H9 (cell line): ENCODE measurements around the gene LRRC74B. TPM values are rescaled to one million over a fixed set of nuclear protein-coding genes. Genes with fewer than 3 reads are reported as not detected.

Source experiments
- DNase-seq: peaks from one replicate; pipeline ENCODE4 v3.0.0-alpha.2; 2017
- H2AFZ ChIP-seq: one replicate; pipeline ENCODE4 v1.6.1; 2013; ENCODE audit warnings: mild to moderate bottlenecking, low read length, control low read depth, moderate library complexity
- H2AK5ac ChIP-seq: 2 replicates; pipeline ENCODE4 v1.6.1; 2013; ENCODE audit warnings: low read length, control low read depth, mixed read lengths; ENCODE audit not compliant: insufficient read length
- H2BK120ac ChIP-seq: one replicate; pipeline ENCODE4 v1.6.1; 2013; ENCODE audit warnings: low read depth, mild to moderate bottlenecking, low read length, control low read depth, inconsistent platforms; ENCODE audit not compliant: poor library complexity, severe bottlenecking
- H2BK12ac ChIP-seq: 2 replicates; pipeline ENCODE4 v1.6.1; 2013; ENCODE audit warnings: low read length, control low read depth, mixed read lengths, low read depth; ENCODE audit not compliant: insufficient read length
- H2BK15ac ChIP-seq: 2 replicates; pipeline ENCODE4 v1.6.1; 2013; ENCODE audit warnings: low read depth, low read length, control low read depth
- H2BK20ac ChIP-seq: one replicate; pipeline ENCODE4 v1.6.1; 2013; ENCODE audit warnings: low read depth, mild to moderate bottlenecking, low read length, control low read depth, inconsistent platforms; ENCODE audit not compliant: poor library complexity, severe bottlenecking
- H2BK5ac ChIP-seq: 2 replicates; pipeline ENCODE4 v1.6.1; 2013; ENCODE audit warnings: low read length, control low read depth, mixed read lengths; ENCODE audit not compliant: insufficient read length
- H3K14ac ChIP-seq: 2 replicates; pipeline ENCODE4 v1.6.1; 2013; ENCODE audit warnings: low read length, control low read depth; ENCODE audit not compliant: insufficient read depth
- H3K18ac ChIP-seq: 2 replicates; pipeline ENCODE4 v1.6.1; 2013; ENCODE audit warnings: low read depth, mild to moderate bottlenecking, mixed read lengths, low read length, control low read depth; ENCODE audit not compliant: insufficient read length
- H3K23ac ChIP-seq: 2 replicates; pipeline ENCODE4 v1.6.1; 2013; ENCODE audit warnings: low read length, control low read depth, mixed read lengths, low read depth; ENCODE audit not compliant: insufficient read length
- H3K23me2 ChIP-seq: 2 replicates; pipeline ENCODE4 v1.6.1; 2013; ENCODE audit warnings: low read depth, mild to moderate bottlenecking, mixed read lengths, low read length, control low read depth; ENCODE audit not compliant: insufficient read length, poor library complexity, severe bottlenecking
- H3K27ac ChIP-seq: 2 replicates; pipeline ENCODE4 v1.5.1; 2013; ENCODE audit warnings: low read length, control low read depth, mixed read lengths, low read depth; ENCODE audit not compliant: insufficient read length
- H3K27me3 ChIP-seq: 2 replicates; pipeline ENCODE4 v1.6.1; 2013; ENCODE audit warnings: low read length, control low read depth, inconsistent platforms; ENCODE audit not compliant: insufficient read depth
- H3K4ac ChIP-seq: 2 replicates; pipeline ENCODE4 v1.6.1; 2013; ENCODE audit warnings: low read depth, mild to moderate bottlenecking, control low read depth, inconsistent platforms, low read length, moderate library complexity
- H3K4me1 ChIP-seq: 2 replicates; pipeline ENCODE4 v1.6.1; 2013; ENCODE audit warnings: low read length, control low read depth, inconsistent platforms; ENCODE audit not compliant: insufficient read depth
- H3K4me2 ChIP-seq: 2 replicates; pipeline ENCODE4 v1.6.1; 2013; ENCODE audit warnings: low read length, control low read depth, mixed read lengths; ENCODE audit not compliant: insufficient read length, insufficient read depth
- H3K56ac ChIP-seq: 2 replicates; pipeline ENCODE4 v1.6.1; 2013; ENCODE audit warnings: low read depth, mild to moderate bottlenecking, mixed read lengths, low read length, control low read depth; ENCODE audit not compliant: insufficient read length
- H3K79me1 ChIP-seq: 2 replicates; pipeline ENCODE4 v1.6.1; 2013; ENCODE audit warnings: low read depth, mild to moderate bottlenecking, moderate library complexity, low read length, control low read depth, inconsistent platforms; ENCODE audit not compliant: insufficient read depth, poor library complexity, severe bottlenecking
- H3K79me2 ChIP-seq: 2 replicates; pipeline ENCODE4 v1.6.1; 2013; ENCODE audit warnings: low read length, control low read depth, inconsistent platforms; ENCODE audit not compliant: insufficient read depth
- H3K9ac ChIP-seq: 2 replicates; pipeline ENCODE4 v1.6.1; 2013; ENCODE audit warnings: low read length, control low read depth, mixed read lengths; ENCODE audit not compliant: insufficient read length; ENCODE audit errors: extremely low read depth
- H3K9me3 ChIP-seq: one replicate; pipeline ENCODE4 v1.6.1; 2013; ENCODE audit warnings: low read depth, low read length, inconsistent platforms; ENCODE audit not compliant: control insufficient read depth
- H3T11ph ChIP-seq: one replicate; pipeline ENCODE4 v1.6.1; 2013; ENCODE audit warnings: mild to moderate bottlenecking, low read length, control low read depth, inconsistent platforms
- H4K20me1 ChIP-seq: one replicate; pipeline ENCODE4 v1.6.1; 2013; ENCODE audit not compliant: control insufficient read depth, insufficient read length, insufficient read depth
- H4K5ac ChIP-seq: 2 replicates; pipeline ENCODE4 v1.6.1; 2013; ENCODE audit warnings: low read depth, mild to moderate bottlenecking, mixed read lengths, low read length, control low read depth; ENCODE audit not compliant: insufficient read length
- H4K8ac ChIP-seq: replicated peaks from 2 replicates; pipeline ENCODE4 v1.6.1; 2013; ENCODE audit warnings: low read length, control low read depth, mixed read lengths, low read depth; ENCODE audit not compliant: insufficient read length
- H4K91ac ChIP-seq: 2 replicates; pipeline ENCODE4 v1.6.1; 2013; ENCODE audit warnings: low read depth, mild to moderate bottlenecking, moderate library complexity, mixed read lengths, low read length, control low read depth; ENCODE audit not compliant: insufficient read length
- H3K27ac Mint-ChIP-seq, 3 experiments: 2 replicates in 2 of 3; 3 replicates in 1 of 3; pipeline ENCODE4 v1.8.0; 2020 to 2021; ENCODE audit warnings: mixed read lengths in 3 of 3, mild to moderate bottlenecking in 1 of 3, moderate library complexity in 1 of 3
- H3K27me3 Mint-ChIP-seq: 2 replicates; pipeline ENCODE4 v1.8.0; 2021; ENCODE audit warnings: low read depth, mild to moderate bottlenecking, moderate library complexity, mixed read lengths
- H3K36me3 Mint-ChIP-seq, 3 experiments: 2 replicates in 2 of 3; 3 replicates in 1 of 3; pipeline ENCODE4 v1.8.0; 2020 to 2021; ENCODE audit warnings: low read depth in 3 of 3, mixed read lengths in 3 of 3; ENCODE audit not compliant: insufficient read depth in 1 of 3
- H3K4me1 Mint-ChIP-seq, 2 experiments: 2 replicates each; pipeline ENCODE4 v1.8.0; 2020; ENCODE audit warnings: mixed read lengths in 2 of 2
- H3K4me3 Mint-ChIP-seq, 2 experiments: 2 replicates in 1 of 2; 3 replicates in 1 of 2; pipeline ENCODE4 v1.8.0; 2020 to 2021; ENCODE audit warnings: mild to moderate bottlenecking in 2 of 2, mixed read lengths in 2 of 2, moderate library complexity in 1 of 2
- H3K9me3 Mint-ChIP-seq, 2 experiments: 2 replicates in 1 of 2; 3 replicates in 1 of 2; pipeline ENCODE4 v1.8.0; 2020; ENCODE audit warnings: mild to moderate bottlenecking in 2 of 2, mixed read lengths in 2 of 2, moderate library complexity in 1 of 2
- whole genome bisulfite sequencing: extraction: QIAGEN DNeasy Blood & Tissue Kit; methylation state at CpG from one replicate; pipeline ENCODE4 v1.1.7; 2013; ENCODE audit warnings: missing lambda C conversion rate, low lambda C conversion rate, mixed read lengths; ENCODE audit not compliant: insufficient read length; ENCODE audit errors: extremely low coverage; 5-methylcytosine and 5-hydroxymethylcytosine counted together
- total RNA-seq: library from RNA; stranded (reverse); gene quantifications from 2 replicates; pipeline ENCODE4 v1.2.1, GENCODE V29; 2021
- TF ChIP-seq, protein P1 (sequence below): fragments of 200-600 bp; sonication (generic); conservative IDR thresholded peaks from 3 replicates; pipeline ENCODE4 v1.8.0; 2021; ENCODE audit warnings: antibody characterized with exemption, mild to moderate bottlenecking

LRRC74B gene
- total RNA-seq, 1 experiment from 2014 or later, result not detected

DNA sequence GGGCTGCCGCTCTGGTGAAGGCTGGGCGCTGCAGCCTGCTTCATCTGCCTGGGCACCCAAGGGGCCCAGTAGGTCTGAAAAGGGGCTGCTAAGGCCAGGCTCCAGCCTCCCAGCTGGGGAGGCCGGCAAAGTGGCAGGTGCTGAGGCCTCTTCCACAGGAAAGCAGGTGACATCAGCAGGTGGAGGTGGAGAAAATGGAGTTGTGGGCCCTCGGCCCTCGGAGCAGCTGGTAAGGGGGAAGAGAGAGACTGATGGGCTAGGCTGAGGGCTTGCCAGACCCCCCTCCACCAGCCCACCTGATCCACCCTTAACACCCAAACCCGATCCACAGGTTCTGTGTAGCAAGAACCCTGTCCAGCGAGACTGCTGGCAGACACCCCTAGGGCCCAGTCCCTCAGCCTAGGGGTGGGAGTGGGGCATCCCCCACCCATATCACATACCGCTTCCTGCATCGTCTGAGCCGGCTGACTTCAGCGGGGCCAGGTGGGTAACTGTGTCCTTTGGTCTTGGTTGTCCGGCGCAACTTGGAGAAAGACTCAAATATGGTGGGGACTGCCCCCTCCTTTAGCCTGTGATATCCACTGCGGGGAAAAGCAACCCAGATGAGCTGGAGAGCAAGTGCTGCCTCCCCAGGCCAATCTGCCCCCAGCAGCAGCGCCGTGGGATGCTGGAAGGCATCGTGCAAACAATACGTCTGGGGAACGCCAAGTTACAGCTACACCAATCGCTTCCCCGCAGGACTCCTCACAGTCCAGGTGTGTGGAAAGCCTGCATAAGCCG, 45.3 kb upstream of the LRRC74B start:
- H3K4ac ChIP-seq, result no peak overlapping the region
- H2BK120ac ChIP-seq, result no peak overlapping the region
- Mint-ChIP-seq H3K4me1 (peaks cover 11 to 17% of the 10 kb centered on the region in 2 experiments), H3K27ac (no peak overlapping the region; a peak in 1 of 7 replicates), H3K36me3 (peaks cover 0 to 12% (median 1%) of the 10 kb centered on the region in 3 experiments; a peak in 5 of 7 replicates), H3K27me3 (no peaks in the 10 kb centered on the region), H3K4me3 (peak overlapping the region; percentile 88 to 92), H3K9me3 (no peaks in the 10 kb centered on the region)
- H3K4me2 ChIP-seq, result peak overlapping the region; percentile 57
- no peak overlapping the region for H3T11ph ChIP-seq
- H4K8ac ChIP-seq, result no peak overlapping the region
- H3K27me3 ChIP-seq, result no peaks in the 10 kb centered on the region
- peak overlapping the region; percentile 48 for H3K9ac ChIP-seq
- no peak overlapping the region for H2BK20ac ChIP-seq
- H3K23me2 ChIP-seq, result peaks cover 11% of the 10 kb centered on the region
- H3K4me1 ChIP-seq, result no peaks in the 10 kb centered on the region; the same call in 1 of the 2 replicates
- H4K91ac ChIP-seq, result no peak overlapping the region
- H3K9me3 ChIP-seq, result no peaks in the 10 kb centered on the region
- no peak overlapping the region for H3K14ac ChIP-seq
- H4K20me1 ChIP-seq, result no peaks in the 10 kb centered on the region
- H3K79me2 ChIP-seq, result no peaks in the 10 kb centered on the region
- no peak overlapping the region for H4K5ac ChIP-seq
- no peak overlapping the region for H2BK5ac ChIP-seq
- H2BK12ac ChIP-seq, result no peak overlapping the region
- DNase-seq, result no peak
- TF ChIP-seq, protein P1, sequence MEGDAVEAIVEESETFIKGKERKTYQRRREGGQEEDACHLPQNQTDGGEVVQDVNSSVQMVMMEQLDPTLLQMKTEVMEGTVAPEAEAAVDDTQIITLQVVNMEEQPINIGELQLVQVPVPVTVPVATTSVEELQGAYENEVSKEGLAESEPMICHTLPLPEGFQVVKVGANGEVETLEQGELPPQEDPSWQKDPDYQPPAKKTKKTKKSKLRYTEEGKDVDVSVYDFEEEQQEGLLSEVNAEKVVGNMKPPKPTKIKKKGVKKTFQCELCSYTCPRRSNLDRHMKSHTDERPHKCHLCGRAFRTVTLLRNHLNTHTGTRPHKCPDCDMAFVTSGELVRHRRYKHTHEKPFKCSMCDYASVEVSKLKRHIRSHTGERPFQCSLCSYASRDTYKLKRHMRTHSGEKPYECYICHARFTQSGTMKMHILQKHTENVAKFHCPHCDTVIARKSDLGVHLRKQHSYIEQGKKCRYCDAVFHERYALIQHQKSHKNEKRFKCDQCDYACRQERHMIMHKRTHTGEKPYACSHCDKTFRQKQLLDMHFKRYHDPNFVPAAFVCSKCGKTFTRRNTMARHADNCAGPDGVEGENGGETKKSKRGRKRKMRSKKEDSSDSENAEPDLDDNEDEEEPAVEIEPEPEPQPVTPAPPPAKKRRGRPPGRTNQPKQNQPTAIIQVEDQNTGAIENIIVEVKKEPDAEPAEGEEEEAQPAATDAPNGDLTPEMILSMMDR, result no peak
- H2AK5ac ChIP-seq, result no peak overlapping the region
- H3K18ac ChIP-seq, result no peak overlapping the region
- no peak overlapping the region for H2BK15ac ChIP-seq
- H3K56ac ChIP-seq, result no peak overlapping the region
- no peak overlapping the region for H3K27ac ChIP-seq
- no CpG with 5 or more reads among the region's 22 CpGs for WGBS
- no peaks in the 10 kb centered on the region for H3K79me1 ChIP-seq
- no peak overlapping the region for H2AFZ ChIP-seq
- no peak overlapping the region for H3K23ac ChIP-seq
